Mucosa of stomach (tissue), 1 donor: ENCODE results near the gene KRTAP10-3.
"Not testable (repeated sequence)": the region's sequence is repeated elsewhere in the genome, so short reads cannot be mapped to it uniquely, and the experiment has no call there.

ENCODE experiments used
- H3K27me3 ChIP-seq: one replicate; pipeline ENCODE4 v1.7.0; 2013; ENCODE audit warnings: mild to moderate bottlenecking, low read length; ENCODE audit not compliant: control insufficient read depth, insufficient read depth
- H3K36me3 ChIP-seq: one replicate; pipeline ENCODE4 v1.7.0; 2013; ENCODE audit warnings: low read length; ENCODE audit not compliant: control insufficient read depth, insufficient read depth
- H3K4me1 ChIP-seq: one replicate; pipeline ENCODE4 v1.7.0; 2013; ENCODE audit warnings: mild to moderate bottlenecking, low read length; ENCODE audit not compliant: control insufficient read depth, insufficient read depth
- H3K4me3 ChIP-seq: one replicate; pipeline ENCODE4 v1.7.0; 2013; ENCODE audit warnings: low read length
- H3K9ac ChIP-seq: one replicate; pipeline ENCODE4 v1.7.0; 2013; ENCODE audit warnings: mild to moderate bottlenecking, low read length, moderate library complexity
- H3K9me3 ChIP-seq: one replicate; pipeline ENCODE4 v1.7.0; 2013; ENCODE audit warnings: mild to moderate bottlenecking, low read length, moderate library complexity; ENCODE audit not compliant: control insufficient read depth
- donor health status: Pancreatic carcinoma.

The KRTAP10-3 gene

GRCh38 chr21:44583800-44584147 is 25.2 kb upstream of the KRTAP10-3 start:
- H3K4me1 ChIP-seq = no peaks in the 10 kb centered on the region
- H3K9ac ChIP-seq = no peak overlapping the region
- no peaks in the 10 kb centered on the region for H3K9me3 ChIP-seq
- H3K27me3 ChIP-seq = no peaks in the 10 kb centered on the region
- no peaks in the 10 kb centered on the region for H3K36me3 ChIP-seq
- H3K4me3 ChIP-seq = no peak overlapping the region

- no peak overlapping the region for H3K4me3 ChIP-seq
- H3K4me1 ChIP-seq = no peaks in the 10 kb centered on the region
- H3K27me3 ChIP-seq = no peaks in the 10 kb centered on the region
Observed at GRCh38 chr21:44583089-44583799, 24.6 kb upstream of the KRTAP10-3 start.

GRCh38 chr21:44582055-44582454 is 23.5 kb upstream of the KRTAP10-3 start:
- Histone ChIP-seq H3K27me3 (no peaks in the 10 kb centered on the region), H3K4me3 (no peak overlapping the region), H3K4me1 (no peaks in the 10 kb centered on the region), H3K36me3 (no peaks in the 10 kb centered on the region), H3K9ac (no peak overlapping the region), H3K9me3 (no peaks in the 10 kb centered on the region)

More at GRCh38 chr21:44583089-44583799, 24.6 kb upstream of the KRTAP10-3 start:
- H3K9me3 ChIP-seq = no peaks in the 10 kb centered on the region
- H3K36me3 ChIP-seq = no peaks in the 10 kb centered on the region
- H3K9ac ChIP-seq = no peak overlapping the region

GRCh38 chr21:44581158-44581557 is 22.6 kb upstream of the KRTAP10-3 start:
- no peaks in the 10 kb centered on the region for H3K27me3 ChIP-seq
- no peak overlapping the region for H3K4me3 ChIP-seq
- H3K9ac ChIP-seq = no peak overlapping the region
- no peaks in the 10 kb centered on the region for H3K4me1 ChIP-seq
- H3K36me3 ChIP-seq = no peaks in the 10 kb centered on the region
- H3K9me3 ChIP-seq = no peaks in the 10 kb centered on the region

DNA sequence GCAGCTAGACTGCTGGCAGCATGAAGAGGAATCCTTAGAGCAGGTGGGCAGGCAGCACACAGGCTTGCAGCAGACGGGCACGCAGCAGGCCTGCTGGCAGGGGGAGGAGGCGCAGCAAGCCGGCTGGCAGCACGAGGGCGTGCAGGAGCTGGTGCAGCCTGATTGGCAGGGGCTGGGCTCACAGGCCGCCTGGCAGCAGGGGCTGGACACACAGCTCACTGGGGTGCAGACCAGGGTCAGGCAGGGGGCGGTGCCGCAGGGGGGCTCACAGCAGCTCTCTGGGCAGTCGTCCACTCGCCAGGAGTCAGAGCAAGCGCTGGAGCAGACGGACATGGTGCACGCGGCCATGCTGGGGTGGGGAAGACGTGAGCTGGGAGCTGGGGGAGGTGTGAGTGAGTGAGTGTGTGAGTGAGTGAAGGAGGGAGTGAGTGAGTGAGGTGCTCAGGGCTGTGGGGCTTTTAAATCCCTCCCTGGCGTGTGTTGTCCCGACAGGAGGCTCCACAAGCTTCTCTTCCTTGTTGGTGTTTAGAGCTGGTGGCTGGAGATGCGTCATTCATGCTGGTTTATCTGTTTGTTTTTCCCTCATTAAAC is 21.7 kb upstream of the KRTAP10-3 start, which contains the start of gene KRTAP10-5:
Gene KRTAP10-5, minus strand, starts transcription at position 374 of the 591 bp plus-strand sequence. Its CDS starts 26 bp downstream, at position 348.
- not testable (repeated sequence) for H3K27me3 ChIP-seq, H3K4me1 ChIP-seq, H3K4me3 ChIP-seq, H3K9me3 ChIP-seq, H3K36me3 ChIP-seq, H3K9ac ChIP-seq

DNA sequence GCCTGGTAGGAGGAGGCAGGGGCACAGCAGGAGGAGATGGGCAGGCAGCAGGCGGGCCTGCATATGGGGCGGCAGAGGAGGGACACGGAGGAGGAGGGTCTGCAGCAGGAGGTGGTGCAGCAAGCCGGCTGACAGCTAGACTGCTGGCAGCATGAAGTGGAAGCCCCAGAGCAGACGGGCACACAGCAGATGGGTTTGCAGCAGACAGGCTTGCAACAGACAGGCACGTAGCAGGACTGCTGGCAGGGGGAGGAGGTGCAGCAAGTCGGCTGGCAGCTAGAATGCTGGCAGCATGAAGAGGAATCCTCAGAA is 21.2 kb upstream of the KRTAP10-3 start:
- Histone ChIP-seq H3K36me3 (no peaks in the 10 kb centered on the region), H3K4me1 (peaks cover 3% of the 10 kb centered on the region), H3K9ac (no peak overlapping the region), H3K27me3 (peaks cover 2% of the 10 kb centered on the region), H3K4me3 (no peak overlapping the region), H3K9me3 (no peaks in the 10 kb centered on the region)

- Histone ChIP-seq H3K9ac (no peak overlapping the region), H3K36me3 (no peaks in the 10 kb centered on the region), H3K9me3 (no peaks in the 10 kb centered on the region), H3K4me1 (peaks cover 9% of the 10 kb centered on the region), H3K4me3 (no peak overlapping the region), H3K27me3 (peaks cover 3% of the 10 kb centered on the region)
Observed at GRCh38 chr21:44579056-44579832, 20.6 kb upstream of the KRTAP10-3 start.

DNA sequence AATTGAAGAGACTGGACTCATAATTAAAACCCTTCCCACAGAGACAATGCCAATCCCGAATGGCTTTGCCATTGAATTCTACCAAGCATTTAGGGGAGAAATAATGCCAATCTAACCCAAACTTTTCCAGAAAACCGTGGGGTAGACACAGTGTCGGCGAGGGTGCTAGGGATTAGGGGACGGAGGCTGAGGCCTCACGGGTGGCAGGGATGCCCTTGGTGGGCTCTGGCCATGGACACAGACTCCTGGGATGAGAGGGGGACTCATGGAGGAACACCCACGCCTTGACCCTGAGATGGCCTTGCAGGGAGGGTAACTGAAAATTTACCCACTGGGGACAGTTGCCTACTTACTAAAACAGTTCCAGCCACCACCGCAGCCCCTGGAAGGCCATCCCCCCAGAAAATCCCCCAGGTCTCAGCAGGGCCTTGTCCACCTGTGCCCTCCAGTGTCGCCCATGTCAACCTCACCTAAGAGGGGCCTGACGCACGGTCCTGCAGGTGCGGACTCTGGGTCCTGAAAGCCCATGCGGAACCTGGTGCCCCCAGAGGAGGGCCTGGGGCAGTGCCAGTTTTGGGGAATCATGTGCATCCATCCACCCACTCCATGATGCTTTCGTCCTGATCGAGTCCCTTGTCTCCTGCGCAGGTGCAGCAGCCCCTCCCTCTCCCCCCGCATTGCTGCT is 19.9 kb upstream of the KRTAP10-3 start:
- H3K9ac ChIP-seq = no peak overlapping the region
- no peaks in the 10 kb centered on the region for H3K36me3 ChIP-seq
- H3K4me3 ChIP-seq = no peak overlapping the region
- peaks cover 3% of the 10 kb centered on the region for H3K27me3 ChIP-seq
- H3K4me1 ChIP-seq = peaks cover 12% of the 10 kb centered on the region
- H3K9me3 ChIP-seq = no peaks in the 10 kb centered on the region

DNA sequence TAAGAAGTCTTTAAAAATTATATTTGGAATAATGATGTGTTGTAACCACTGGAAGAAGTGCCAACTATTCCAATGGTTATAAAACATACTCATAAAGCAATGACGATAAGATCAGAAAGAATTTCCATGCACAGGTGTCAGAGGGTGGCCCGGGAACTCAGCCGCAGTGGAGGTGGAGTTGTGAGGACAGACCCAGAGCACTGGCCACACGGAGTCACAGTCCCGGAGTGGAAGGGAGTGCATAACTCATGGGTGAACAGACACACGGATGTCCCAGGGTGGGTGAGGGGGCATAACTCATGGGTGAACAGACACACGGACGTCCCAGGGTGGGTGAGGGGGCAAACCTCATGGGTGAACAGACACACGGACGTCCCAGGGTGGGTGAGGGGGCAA is 17.4 kb upstream of the KRTAP10-3 start:
- Histone ChIP-seq H3K4me1 (peaks cover 22% of the 10 kb centered on the region), H3K4me3 (no peak overlapping the region), H3K27me3 (peaks cover 7% of the 10 kb centered on the region), H3K9ac (no peak overlapping the region), H3K9me3 (no peaks in the 10 kb centered on the region), H3K36me3 (no peaks in the 10 kb centered on the region)

DNA sequence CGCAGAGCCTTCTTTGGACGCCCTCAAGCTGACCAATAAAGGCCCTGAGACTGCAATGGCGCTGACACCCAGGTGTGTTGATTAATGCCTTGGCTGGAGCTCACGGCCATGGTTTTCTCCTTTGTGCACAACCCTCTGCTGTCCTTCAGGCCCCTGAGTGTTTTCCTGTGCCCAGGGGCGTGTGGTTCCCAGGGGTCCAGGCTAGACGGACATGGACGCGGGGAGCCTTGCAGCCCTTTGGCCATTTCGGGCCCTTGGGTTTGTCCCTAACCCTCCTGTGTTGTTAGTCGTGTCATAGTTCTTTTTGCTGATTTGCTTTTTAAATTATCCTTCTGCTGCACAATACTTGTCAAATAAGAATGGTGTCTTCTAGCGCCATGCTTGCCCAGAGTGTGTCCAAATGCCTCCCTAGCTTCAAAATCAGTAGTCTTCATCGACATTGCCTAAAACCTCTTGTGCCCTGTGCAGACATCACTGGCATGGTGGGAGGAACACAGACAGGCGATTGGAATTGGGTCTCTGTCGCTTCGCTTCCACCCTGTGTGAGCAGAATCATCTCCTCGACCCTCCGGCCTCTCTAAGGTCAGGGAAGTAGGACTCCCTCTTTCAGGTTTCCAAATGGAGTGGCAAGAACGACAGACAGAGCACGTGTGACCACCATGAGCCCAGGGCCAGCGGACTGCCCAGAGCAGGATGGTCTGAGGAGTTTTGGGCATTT is 16.9 kb upstream of the KRTAP10-3 start:
- peaks cover 22% of the 10 kb centered on the region for H3K4me1 ChIP-seq
- peaks cover 7% of the 10 kb centered on the region for H3K27me3 ChIP-seq
- H3K9ac ChIP-seq = no peak overlapping the region
- no peaks in the 10 kb centered on the region for H3K9me3 ChIP-seq
- H3K36me3 ChIP-seq = no peaks in the 10 kb centered on the region
- no peak overlapping the region for H3K4me3 ChIP-seq

GRCh38 chr21:44574457-44575306 is 16.1 kb upstream of the KRTAP10-3 start:
- H3K9me3 ChIP-seq = no peaks in the 10 kb centered on the region
- peaks cover 22% of the 10 kb centered on the region for H3K4me1 ChIP-seq
- H3K27me3 ChIP-seq = peaks cover 7% of the 10 kb centered on the region
- H3K4me3 ChIP-seq = no peak overlapping the region
- H3K36me3 ChIP-seq = no peaks in the 10 kb centered on the region
- H3K9ac ChIP-seq = no peak overlapping the region
